Retinal pigment epithelial cell (primary cell): ENCODE measurements around the gene DCXR.

Experiments used
- DNase-seq: peaks from one replicate; pipeline ENCODE4 v3.0.0-alpha.2; 2010; ENCODE audit warnings: low read depth
- H3K4me3 ChIP-seq: 2 replicates; pipeline ENCODE4 v1.5.1; 2011; ENCODE audit warnings: mild to moderate bottlenecking, low read length, control low read depth, moderate library complexity
- CTCF ChIP-seq: conservative IDR thresholded peaks from 2 replicates; pipeline ENCODE4 v1.5.1; 2011; ENCODE audit warnings: low read depth, low read length, control low read depth, inconsistent platforms

DCXR gene

DNA sequence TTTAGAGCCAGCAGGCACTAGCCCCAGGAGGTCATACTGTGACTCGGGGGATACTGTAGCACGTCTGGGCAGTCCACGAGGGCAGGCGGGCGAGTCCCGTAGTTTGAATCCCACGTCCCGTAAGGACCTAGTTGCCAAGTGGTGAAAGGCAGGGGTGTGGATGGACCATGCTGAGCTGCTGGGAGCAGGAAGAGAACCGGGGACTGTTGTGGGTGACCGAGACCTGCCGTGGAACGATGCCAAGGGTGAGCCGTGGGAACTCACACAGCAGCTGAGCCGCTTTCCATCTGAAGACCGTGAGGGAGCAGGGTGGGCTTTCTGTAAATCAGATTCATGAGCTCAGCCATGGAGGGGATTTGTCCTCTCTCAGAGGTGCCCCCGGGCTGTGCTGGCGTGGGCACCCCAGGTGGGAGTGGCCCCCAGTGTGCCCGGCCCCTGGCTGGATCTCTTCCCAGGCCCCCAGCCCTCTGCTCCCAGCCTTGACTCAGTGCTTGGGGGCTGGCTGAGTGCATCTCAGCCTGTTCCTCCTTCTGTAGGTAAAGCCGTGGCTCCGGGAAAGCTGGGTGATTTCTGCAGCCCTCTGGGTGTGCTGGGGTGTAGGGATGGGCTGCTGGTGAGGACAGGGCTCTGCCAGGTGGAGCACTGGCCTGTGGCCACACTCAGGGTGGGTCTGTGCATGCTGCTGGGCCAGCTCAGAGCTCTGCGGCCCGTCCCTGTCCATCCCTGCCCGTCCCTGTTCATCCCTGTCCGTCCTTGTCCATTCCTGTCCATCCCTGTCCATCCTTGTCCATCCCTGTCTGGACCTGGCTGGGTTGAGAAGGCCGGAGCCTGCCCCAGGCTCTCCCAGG, 46.4 kb downstream of the DCXR start:
- no peak for TF ChIP-seq CTCF
- H3K4me3 ChIP-seq = no peak overlapping the region
- no peak for DNase-seq

DNA sequence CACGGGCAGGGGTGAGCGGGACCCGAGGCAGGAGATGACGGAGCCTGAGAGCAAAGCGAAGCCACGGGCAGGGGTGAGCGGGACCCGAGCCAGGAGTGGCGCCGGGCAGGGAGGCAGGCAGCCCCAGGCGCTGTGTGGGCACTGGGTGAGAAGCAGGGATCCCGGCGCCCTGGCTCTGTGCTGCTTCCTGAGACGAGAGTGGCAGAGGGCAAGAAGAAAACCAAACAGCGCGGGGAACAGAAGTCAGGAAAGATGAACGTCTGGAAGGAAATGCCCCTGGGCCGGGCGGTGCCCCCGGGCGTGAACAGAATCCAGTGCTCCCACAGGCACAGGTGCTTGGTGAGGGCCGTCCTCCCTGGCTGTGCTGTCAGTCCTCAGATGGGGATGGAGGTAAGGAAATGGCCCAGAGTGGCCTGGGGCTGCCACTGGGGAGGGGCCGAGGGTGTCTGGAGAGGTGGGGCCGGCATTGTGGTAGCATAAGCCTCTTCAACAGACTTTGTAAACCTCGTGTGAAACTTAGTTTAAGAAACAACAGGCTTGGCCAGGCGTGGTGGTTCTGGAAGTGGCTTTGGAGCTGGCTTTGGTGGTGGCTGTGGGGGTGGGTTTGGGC, 50.2 kb downstream of the DCXR start:
- DNase-seq = no peak
- H3K4me3 ChIP-seq = no peak overlapping the region
- TF ChIP-seq CTCF = no peak

DNA sequence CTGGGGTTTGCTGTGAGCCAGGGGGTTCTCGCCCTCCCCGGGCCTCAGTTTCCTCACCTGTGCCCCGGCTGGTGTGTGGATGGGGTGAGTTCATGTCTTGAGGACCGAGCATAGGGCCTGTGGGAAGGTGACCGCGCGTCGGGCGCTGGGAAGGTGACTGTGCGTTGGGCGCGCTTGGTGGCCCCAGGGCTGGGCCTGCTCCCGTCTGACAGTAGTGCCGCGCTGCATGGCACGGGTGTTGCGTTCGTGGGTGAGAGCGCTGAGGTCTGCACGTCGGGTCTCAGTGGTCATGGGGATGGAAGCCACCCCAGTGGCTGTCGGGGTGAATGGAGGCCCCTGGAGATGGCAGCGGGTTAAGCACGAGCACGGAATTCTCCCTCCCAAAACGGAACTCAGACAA, 50.9 kb downstream of the DCXR start:
- no peak for DNase-seq
- TF ChIP-seq CTCF = no peak
- H3K4me3 ChIP-seq = no peak overlapping the region
